Osteocyte (in vitro differentiated cells): ENCODE results near the gene NCSTN. TPM values are rescaled to one million over a fixed set of nuclear protein-coding genes. Genes with fewer than 3 reads are reported as not detected.

Source experiments
- DNase-seq: peaks from one replicate; pipeline ENCODE4 v3.0.0; 2021; ENCODE audit warnings: mixed read lengths; ENCODE audit not compliant: unreplicated experiment; ENCODE audit errors: extremely low spot score
- H3K27ac Mint-ChIP-seq: one replicate; pipeline ENCODE4 v1.8.0; 2021; ENCODE audit warnings: mild to moderate bottlenecking, mixed read lengths; ENCODE audit not compliant: unreplicated experiment
- H3K27me3 Mint-ChIP-seq: one replicate; pipeline ENCODE4 v1.8.0; 2021; ENCODE audit warnings: mixed read lengths; ENCODE audit not compliant: unreplicated experiment
- H3K36me3 Mint-ChIP-seq: one replicate; pipeline ENCODE4 v1.8.0; 2021; ENCODE audit warnings: mixed read lengths; ENCODE audit not compliant: unreplicated experiment
- H3K4me1 Mint-ChIP-seq: one replicate; pipeline ENCODE4 v1.8.0; 2021; ENCODE audit warnings: mixed read lengths; ENCODE audit not compliant: unreplicated experiment
- H3K4me3 Mint-ChIP-seq: one replicate; pipeline ENCODE4 v1.8.0; 2021; ENCODE audit warnings: mild to moderate bottlenecking, moderate library complexity, mixed read lengths; ENCODE audit not compliant: unreplicated experiment
- H3K9me3 Mint-ChIP-seq: one replicate; pipeline ENCODE4 v1.8.0; 2021; ENCODE audit warnings: mixed read lengths; ENCODE audit not compliant: unreplicated experiment
- total RNA-seq: library from RNA; stranded (reverse); gene quantifications from 2 replicates; pipeline ENCODE4 v1.2.1, GENCODE V29; 2021
- TF ChIP-seq, protein P1 (sequence below): fragments of 200-600 bp; sonication (generic); IDR thresholded peaks from 2 replicates; pipeline ENCODE4 v1.5.0; 2021; ENCODE audit warnings: antibody characterized with exemption, mild to moderate bottlenecking, moderate library complexity

The NCSTN gene
- total RNA-seq, 1 donor from 2014 or later: 132 TPM

DNA sequence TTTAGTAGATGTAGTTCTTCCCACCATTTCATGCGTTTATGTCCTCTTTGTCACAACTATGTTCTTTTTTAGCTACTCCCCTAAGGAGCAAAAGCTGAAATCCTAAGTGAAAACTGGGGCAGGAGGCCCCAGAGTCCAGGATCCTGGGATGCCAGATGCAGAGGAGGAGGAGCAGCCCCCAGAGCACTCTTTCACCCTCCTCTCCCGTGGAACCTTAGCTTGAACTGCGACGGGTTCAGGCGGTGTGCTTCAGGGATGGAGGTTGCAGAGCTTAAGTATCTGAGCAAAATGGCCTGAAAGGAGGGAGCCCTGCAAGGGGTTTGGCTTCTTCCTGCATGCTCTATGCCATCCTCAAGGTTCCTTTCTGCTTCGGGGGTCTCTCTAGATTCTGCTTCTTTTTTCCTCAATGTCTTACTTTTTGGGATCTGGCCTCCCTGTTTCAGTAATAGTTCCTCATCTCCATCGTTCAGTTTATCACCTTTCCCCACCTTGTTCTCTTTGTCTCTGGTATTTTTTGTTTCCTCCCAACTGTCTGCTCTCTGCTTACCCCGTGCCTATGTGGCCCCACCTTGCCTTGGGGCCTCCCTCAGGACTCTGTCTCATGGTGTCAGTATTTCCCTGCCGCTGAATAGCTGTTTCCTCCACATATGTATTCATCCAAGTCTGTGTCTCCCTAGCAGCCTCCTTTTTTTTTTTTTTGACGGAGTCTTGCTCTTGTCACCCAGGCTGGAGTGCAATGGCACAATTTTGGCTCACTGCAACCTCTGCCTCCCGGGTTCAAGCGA, 21.0 kb downstream of the NCSTN start:
- Mint-ChIP-seq H3K27me3 (peaks cover 9% of the 10 kb centered on the region), H3K4me1 (peaks cover 9% of the 10 kb centered on the region), H3K4me3 (no peak overlapping the region), H3K9me3 (no peaks in the 10 kb centered on the region), H3K27ac (no peak overlapping the region), H3K36me3 (peaks cover 10% of the 10 kb centered on the region)
- DNase-seq: peak; percentile 40
- TF ChIP-seq, protein P1, sequence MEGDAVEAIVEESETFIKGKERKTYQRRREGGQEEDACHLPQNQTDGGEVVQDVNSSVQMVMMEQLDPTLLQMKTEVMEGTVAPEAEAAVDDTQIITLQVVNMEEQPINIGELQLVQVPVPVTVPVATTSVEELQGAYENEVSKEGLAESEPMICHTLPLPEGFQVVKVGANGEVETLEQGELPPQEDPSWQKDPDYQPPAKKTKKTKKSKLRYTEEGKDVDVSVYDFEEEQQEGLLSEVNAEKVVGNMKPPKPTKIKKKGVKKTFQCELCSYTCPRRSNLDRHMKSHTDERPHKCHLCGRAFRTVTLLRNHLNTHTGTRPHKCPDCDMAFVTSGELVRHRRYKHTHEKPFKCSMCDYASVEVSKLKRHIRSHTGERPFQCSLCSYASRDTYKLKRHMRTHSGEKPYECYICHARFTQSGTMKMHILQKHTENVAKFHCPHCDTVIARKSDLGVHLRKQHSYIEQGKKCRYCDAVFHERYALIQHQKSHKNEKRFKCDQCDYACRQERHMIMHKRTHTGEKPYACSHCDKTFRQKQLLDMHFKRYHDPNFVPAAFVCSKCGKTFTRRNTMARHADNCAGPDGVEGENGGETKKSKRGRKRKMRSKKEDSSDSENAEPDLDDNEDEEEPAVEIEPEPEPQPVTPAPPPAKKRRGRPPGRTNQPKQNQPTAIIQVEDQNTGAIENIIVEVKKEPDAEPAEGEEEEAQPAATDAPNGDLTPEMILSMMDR: no peak

GRCh38 chr1:160365325-160365724, 22.1 kb downstream of the NCSTN start:
- Mint-ChIP-seq H3K4me1 (peaks cover 9% of the 10 kb centered on the region), H3K27ac (no peak overlapping the region), H3K9me3 (no peaks in the 10 kb centered on the region), H3K36me3 (peaks cover 4% of the 10 kb centered on the region), H3K4me3 (no peak overlapping the region), H3K27me3 (peaks cover 13% of the 10 kb centered on the region)
- TF ChIP-seq, protein P1: no peak
- DNase-seq: peak; percentile 42

DNA sequence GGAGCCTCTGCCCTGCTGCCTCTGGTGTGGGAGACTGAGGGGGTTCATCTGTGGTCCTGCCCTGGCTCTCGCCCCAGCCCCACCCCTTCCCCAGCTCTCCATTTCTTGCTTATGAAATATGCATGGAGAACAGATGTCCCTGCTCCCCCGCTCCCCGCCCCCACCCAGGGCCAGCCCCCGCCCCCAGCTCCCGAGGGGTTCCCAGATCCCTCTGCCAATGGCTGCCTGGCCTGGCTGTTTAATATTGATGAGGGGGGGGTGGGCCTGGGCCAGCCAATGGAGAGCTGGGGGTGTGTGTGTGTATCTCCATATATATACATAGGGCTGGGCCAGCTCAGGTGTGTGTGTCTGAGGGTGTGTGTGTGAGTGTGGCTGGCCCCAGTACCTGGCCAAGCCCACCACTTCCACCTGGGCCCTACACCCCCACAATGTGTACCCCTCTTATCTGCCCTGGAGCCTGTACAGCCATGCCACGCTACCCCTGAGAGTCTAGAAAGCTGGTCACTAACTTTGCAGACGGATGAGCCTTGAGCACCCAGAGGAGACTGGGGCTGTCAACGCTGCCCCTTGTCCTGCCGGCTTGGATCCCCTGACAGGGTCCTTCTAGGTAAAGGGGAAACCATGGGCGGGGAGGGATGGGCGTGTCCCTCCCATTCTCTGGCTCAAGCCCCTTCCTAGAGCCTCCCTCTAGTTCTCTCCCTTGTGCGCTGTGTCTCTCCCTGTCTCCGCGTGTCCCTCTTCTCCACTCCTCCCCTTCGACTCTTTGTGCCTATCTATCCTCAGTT, 23.7 kb downstream of the NCSTN start, which contains the start of gene NHLH1:
TSS of gene NHLH1 (plus strand) at position 341 of the 785 bp plus-strand sequence. CDS start 3,661 bp downstream, outside the sequence.
- no peaks in the 10 kb centered on the region for H3K36me3 Mint-ChIP-seq

DNA sequence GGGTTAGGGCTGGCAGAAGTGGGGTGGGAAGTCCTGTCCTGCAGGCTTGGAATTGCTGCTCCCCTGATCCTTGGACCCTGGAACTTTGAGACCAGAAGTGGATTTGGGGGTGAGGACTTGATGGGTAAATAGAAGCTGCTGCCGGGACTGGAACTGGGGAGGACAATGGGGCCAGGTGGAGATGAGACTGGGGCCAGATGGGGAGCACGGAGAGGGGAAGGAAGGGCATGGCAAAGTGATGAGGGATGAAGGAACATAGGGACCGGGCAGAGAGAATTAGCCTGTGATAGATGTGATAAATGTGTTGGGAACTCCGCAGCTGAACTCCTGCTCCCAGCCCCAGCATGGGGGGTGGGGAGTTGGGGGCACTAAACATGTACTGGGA, 24.3 kb downstream of the NCSTN start:
- Mint-ChIP-seq H3K9me3 (no peaks in the 10 kb centered on the region), H3K27ac (no peak overlapping the region), H3K4me3 (no peak overlapping the region), H3K4me1 (peaks cover 4% of the 10 kb centered on the region), H3K27me3 (peaks cover 13% of the 10 kb centered on the region), H3K36me3 (no peaks in the 10 kb centered on the region)
- TF ChIP-seq, protein P1: no peak
- DNase-seq: peak; percentile 63

More for the DNA sequence above, 23.7 kb downstream of the NCSTN start, which contains the start of gene NHLH1:
- Mint-ChIP-seq H3K4me1 (peaks cover 9% of the 10 kb centered on the region), H3K27ac (no peak within 1 kb of the TSS), H3K4me3 (no peak within 1 kb of the TSS), H3K27me3 (peaks cover 13% of the 10 kb centered on the region), H3K9me3 (no peaks in the 10 kb centered on the region)
- TF ChIP-seq, protein P1: no peak
- peak; percentile 73 for DNase-seq
